NCI-H2196 (cell line): ENCODE results near the gene SLC38A1.
A peak's percentile ranks its signal among the peaks of the same experiment; 100 is the strongest.
"Not testable (repeated sequence)": the region's sequence is repeated elsewhere in the genome, so short reads cannot be mapped to it uniquely, and the experiment has no call there.

Experiments used
- DNase-seq: peaks from one replicate; lab custom pipeline; 2025; ENCODE audit not compliant: unreplicated experiment; lab: John Stamatoyannopoulos, UW

The SLC38A1 gene

DNA sequence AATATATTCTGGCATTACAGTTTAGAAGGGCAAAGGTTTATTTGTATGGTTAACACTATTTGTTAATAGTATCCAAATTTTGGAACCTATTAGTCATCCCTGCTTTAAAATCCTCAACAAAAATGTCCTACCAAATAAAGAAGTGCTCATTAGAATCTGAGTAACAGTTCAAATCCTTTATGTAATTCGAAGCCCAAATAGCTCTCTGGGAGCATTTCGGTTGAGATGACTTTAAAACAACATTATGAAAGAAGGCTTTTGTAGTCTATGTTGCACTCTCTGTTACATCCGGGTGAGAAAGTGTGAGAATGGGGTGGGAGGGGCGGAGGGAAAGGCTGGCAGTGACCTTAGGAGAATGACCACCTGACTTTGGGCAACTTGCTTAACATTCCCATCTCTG, 59.7 kb downstream of the SLC38A1 start:
- DNase-seq = peak; percentile 67

DNA sequence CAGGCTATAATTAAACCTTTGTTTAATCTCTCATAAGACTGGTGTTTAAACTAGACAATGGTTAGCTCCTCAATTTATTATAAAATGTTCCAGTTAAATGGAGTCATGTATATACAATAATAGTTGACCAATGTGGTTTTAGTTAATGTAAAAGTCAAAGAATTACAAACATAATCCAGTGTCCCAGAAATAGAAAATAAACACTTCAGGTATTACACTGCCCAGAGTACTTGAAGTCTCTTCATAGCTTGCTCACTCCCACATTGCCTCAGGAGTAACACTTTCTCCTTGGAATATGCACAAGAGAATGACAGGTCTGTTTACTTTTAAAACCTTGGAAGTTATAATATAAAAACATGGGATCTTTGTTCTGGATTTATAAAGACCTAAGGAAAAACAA, 60.5 kb downstream of the SLC38A1 start:
- DNase-seq = no peak

DNA sequence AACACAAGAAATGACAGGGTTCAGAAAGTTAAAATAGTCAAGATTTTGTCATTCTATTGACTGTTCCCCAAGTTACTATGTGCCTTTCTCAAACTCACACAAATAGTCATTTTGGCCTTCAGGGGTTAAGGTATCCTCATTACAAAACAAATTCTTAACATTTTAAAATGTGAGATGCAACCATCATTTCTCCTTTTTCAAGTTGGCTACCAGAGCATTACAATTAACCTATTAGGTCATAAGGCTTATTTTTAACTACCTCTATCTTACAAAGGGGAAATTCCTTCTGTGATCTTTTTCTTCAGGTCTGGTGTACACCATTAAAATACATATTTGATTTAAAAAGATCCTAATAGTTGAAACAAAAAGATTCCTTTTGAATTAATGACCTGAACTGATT, 61.2 kb downstream of the SLC38A1 start:
- no peak for DNase-seq

DNA sequence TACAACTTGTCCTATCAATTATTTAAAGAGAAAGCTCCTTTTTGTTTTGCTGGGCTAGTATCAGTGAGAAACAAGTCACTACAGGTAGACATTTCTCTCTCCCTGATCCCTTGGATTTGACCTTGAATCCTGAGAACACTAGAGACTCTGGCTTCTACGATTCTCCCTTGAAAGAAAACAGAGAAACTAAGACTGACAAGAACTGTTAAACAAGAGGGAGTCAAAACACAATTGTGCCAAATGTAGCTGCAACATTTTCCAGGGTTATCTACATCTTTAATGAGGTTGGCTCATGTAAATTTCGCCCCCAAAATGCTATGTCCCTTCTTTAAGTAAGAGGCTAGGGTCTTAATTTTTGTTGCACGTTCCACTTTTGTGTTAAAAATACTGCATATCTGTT, 62.4 kb downstream of the SLC38A1 start:
- no peak for DNase-seq

DNA sequence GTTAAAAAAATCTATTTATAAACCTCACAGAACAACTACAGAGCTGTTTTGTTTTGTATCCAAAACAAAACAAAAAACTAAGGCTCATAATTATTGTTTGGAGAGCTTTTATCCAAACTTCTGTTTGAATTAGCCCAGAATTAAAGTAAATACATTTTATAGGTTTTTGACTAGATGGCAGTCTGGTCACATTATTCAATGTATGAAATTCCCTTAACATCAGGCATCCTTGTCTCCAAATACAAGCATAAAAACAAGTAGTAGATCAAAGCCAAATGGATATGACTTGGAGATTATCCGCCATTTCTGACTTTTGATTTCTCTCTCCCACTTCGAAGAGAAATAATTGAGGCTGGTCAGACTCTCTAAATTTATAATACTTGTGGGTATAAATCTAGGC, 63.5 kb downstream of the SLC38A1 start:
- DNase-seq = no peak

DNA sequence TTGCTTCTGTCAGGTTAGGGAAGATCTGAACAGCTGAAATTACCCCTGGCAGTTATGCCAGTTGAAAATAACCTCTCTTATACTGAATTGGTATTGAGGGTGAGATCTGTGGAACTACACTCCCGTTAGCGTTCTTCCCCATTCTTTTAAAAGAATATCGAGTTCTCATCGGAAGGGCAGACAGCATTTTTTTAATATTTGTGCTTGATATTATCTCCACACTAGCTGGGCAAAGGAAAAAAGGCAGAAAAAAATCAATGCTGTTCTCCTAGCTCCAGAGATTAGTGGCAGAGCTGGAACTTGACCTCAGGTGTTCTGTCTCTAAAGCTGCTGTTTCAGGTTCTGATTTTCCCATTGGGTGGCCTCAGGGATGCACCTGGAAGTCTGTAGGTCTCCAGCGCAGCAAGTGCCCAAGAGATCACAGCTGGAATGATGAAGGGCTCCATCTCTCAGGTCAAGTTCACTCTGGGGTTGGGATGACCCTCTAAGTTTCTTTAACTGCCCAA, 67.5 kb downstream of the SLC38A1 start:
- no peak for DNase-seq

DNA sequence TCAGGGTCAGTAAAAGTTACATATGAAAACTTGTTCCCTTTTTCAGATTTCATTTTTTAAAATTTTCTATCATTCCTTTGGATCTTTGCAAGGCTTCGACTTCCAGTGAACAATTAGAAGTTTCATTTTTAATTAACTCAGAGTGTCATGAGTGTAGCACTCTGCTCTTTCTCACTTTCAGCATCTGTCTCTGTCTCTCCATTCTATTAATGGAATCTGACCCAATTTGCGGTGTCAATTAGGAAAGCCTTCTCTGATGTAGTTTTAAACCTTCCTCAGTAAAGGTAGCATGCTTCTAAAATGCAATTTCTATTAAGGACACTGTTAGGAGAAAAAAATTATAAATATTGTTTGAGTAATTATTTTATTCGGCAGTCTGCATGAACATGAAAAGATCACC, 68.3 kb downstream of the SLC38A1 start:
- DNase-seq = no peak

DNA sequence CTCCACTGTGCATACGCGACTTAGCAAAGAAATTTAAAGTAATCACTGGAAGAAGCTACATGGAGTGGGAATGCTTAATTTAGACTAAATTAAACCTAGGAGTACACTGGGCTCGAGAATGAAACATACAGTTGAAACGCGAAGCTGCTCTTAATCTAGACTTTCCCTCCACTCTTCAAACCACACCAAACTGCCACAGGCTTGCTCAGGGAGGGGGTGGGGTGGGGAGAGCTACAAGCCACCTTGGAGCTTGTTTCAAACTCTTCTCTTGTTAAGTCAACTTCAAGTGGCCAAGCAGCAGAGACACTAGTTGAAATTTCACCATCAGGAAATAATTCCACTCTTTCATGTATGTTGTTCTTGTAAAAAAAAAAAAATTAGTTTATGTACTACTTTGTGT, 69.9 kb downstream of the SLC38A1 start:
- no peak for DNase-seq

DNA sequence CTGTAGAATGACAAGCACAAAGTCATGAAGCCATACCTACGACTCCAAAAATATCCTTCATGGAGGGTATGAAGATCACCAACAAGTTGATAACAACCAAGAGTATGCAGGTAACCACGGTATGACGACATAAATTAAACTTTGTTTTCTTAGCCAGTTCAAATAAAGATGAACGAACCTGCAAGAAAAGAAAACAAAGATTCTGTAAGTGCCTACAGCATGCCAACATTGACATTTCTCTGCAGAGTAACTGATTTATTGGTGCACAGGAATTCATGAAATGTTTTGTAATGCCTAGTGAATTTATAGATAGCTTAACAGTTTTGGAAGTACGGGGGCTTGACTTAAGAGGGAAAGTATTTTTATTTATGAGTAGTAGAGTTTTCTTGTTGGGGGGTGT, 71.0 kb downstream of the SLC38A1 start:
- no peak for DNase-seq

DNA sequence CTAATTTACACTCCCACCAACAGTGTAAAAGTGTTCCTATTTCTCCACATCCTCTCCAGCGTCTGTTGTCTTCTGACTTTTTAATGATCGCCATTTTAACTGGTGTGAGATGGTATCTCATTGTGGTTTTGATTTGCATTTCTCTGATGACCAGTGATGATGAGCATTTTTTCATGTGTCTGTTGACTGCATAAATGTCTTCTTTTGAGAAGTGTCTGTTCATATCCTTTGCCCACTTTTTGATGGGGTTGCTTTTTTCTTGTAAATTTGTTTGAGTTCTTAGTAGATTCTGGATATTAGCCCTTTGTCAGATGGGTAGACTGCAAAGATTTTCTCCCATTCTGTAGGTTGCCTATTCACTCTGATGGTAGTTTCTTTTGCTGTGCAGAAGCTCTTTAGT, 78.3 kb downstream of the SLC38A1 start:
- not testable (repeated sequence) for DNase-seq

DNA sequence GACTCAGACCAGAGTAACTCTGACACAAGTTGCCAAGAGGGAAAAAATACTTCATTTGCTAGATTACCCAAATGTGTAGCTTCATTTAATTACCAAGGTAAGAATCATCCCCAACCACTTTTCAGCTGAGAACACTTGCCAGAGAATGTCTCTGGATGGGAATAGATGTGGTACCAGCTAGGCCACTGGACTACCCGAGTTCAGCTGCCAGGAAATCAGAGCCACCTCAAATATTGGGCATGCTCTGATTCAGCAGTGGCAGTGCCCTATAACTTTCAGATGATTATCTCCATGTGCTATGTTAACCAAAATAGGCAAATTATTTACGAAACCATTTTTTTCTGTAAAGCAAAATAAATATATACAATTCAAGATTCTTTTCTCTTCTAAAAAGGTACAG, 80.7 kb downstream of the SLC38A1 start:
- no peak for DNase-seq

DNA sequence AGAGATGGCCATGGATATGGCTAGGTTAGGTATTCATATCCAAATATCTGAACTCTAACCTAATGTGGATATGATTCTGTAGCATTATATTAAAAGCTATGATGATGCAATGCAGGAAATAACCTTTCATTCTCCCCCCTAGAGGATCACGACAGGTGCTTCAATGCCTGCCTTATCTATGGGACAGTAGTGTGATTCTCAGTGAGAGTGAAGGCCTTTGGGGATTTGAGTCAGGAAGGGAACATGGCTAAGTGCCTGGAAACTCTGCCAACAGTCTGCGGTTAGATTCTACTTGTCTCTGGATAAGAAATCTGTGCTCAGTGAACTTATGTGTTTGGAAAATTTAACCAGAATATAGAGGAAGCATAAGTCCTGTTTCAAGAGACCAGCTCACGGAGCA, 81.8 kb downstream of the SLC38A1 start:
- DNase-seq = no peak

DNA sequence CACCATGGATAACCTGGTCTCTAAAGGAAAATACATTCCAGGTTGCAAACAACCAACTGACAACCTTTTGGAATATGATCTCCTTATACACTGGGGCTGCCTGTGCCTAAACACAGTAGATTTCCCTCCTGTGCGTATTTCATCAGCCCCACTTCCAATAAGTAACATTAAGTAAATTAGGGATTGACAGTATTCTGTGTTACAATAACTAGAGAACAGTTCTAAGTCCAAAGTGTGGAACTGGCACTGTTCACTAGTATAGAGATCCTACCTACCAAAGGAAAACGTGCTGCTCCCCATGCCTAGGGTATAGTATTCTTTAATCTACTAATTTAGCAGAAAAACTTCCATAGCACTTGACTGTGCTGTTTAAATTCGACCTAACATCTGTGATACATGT, 82.8 kb downstream of the SLC38A1 start:
- no peak for DNase-seq

DNA sequence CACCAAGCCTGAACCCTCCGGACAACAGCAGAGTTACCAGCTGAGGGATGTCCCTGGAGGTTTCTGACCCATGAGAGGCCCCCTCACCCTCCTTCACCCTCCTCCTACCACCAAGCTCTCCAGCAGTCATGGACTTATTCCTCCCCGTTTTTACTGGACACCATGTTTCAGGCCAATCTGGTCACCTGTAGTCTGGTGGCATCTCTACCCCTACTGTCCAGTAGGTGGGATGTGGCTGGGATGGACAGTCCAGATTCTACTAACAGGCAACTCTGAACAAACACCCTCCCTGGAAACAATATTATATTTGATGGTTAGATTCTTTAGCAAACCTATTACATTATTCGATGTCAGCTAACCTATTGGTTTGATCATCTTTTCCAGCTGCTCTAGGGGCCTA, 83.2 kb downstream of the SLC38A1 start:
- no peak for DNase-seq

DNA sequence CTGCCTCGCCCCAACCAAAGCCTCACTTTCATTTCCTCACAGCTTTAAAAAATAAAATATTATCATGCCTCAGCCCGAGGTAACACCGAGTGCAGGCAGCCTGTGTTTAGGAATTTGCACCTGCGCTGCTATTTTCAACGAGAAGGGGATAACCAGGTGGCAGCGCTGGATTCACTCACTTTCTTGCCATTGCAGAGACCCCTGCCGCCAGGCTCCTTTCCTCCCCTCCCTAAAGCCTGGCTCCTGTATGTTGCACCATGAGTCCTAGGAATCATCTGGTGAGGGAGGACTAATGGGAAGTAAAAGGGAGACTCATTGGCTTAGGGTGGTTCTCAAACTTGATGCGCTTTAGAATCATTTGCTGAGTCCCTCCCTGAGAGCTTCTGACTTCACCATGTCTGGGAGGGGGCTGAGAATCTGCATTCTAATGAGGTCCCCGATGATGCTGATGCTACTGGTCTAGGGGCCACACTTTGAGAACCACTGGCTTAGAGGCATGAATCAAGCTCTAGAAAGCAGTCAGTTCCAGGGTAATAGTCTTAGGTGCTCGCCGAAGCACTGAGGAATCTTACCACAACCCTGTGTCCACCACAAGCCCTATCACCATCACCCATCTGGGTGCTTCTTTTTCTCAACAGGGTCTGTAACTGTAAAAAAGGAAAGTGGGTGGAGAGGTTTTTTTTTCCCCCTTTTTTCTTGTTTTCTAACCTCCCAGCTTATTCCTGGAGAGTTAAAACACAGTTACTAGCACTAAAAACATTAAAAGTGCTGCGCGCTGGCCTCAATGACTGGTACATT, 83.8 kb downstream of the SLC38A1 start:
- no peak for DNase-seq

DNA sequence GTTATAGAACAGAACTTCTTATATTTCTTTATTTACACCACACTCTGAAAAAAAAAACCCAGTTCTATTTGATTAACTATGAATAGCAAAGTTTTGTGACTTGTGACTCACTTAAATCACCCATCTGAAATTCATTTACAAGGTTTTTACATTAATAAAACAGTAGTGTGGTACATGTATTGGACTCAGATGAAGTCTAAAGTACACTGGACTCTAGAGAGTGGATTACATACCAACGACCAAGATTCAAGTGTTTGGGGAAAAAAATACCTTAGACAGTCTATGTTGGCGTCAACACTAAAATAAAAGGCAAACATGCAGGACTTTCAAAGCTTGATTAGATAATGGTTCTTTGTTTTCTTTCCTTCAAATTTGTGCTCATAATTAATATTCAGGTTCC, 85.7 kb downstream of the SLC38A1 start:
- no peak for DNase-seq

DNA sequence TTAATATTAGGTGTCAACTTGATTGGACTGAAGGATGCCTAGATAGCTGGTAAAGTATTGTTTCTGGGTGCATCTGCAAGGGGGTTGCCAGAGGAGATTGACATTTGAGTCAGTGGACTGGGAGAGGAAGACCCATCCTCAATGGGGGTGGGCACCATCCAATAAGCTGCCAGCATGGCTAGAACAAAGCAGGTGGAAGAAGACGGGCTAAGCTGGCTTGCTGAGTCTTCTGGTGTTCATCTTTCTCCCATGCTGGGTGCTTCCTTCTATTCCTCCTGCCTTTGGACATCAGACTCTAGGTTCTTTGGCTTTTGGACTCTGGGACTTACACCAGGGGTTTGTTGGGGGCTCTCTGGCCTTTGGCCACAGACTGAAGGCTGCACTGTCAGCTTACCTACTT, 87.4 kb downstream of the SLC38A1 start:
- no peak for DNase-seq

DNA sequence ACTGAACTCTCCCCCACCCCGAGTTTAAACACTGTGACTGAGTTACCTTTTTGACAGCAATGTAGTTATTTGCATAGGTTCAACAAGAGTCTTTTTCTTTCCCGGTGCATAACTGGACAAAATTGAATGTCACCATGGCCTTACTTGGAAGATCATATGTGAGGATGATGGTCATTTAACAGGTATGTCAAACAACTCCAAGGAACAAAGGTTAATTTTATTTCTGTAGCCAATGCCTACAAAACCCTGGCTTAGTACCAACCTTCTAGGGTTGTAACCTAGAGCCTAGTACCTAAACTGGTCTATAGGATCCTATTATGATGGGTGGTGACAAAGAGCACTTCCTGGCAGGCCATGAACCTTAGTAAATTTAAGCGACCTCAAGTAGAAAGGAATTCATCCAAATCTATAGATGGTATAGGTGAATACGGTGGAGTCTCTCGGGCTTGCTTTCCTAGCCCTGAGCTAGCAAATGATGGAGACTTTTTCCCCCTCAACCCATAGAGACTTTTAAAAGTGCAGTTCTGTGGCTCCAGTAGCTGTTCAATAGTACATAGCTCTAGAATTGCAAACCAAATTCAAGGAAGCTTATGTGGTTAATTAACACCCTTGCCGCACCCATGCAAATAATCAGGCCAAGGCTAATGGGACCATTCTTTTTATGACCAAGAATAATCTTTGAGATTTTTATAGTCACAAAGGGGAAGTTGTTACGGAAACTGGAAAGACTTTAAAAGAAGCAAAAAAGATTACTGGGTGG, 89.0 kb downstream of the SLC38A1 start:
- no peak for DNase-seq

DNA sequence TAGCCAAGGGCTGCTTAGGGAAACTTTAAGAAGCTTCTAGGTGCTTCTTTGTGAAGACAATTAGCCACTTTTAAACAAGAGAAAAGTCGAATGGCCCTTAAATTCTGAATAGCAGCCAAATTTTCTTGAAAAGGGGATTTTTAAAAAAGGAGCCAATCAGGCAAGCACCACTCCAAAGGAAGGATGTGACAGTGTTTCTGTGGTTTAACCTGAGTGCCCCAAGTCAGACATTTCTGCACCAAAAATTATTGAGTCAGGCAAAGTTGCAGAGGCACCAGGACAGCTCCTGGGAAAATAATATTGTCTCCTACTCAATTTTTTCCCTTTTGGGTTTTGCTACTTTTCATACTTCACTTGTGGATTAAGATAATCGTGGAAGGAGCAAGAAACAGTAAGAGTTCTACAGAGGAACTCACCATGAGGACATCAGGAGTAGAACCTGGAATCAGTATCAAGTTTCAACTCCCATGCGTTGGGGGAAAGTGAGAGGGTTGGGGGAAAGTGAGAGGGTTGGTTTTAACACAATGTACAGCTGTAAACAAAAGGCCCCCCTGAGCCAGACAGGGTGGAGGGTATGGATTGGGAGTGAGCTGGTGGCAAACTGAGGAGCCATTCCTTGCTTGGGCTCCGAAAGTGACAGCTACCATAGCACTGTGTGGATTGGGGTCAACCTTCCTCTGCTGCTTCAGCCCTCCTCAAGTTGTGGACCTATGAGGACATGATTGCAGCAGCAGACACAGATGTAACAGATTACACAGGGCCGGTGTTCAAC, 90.8 kb downstream of the SLC38A1 start:
- no peak for DNase-seq

DNA sequence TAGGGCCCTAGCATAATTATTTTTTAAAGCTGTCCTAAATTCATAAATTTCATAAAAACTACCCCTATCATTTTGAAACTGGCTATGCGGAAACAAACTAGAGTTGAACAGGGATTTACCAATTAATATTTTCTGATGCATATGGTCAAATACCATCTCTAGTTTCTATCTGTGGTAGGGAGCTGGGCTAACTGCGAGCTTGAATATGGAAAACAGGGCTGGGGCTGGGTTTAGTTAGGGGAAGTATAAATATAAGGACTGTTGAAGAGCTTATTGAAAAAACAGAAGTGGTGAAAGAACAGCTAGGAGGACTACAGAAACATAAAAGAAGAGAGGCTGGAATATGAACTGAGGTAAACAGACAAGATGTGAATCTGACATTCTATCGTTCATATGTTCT, 91.8 kb downstream of the SLC38A1 start:
- DNase-seq = no peak

DNA sequence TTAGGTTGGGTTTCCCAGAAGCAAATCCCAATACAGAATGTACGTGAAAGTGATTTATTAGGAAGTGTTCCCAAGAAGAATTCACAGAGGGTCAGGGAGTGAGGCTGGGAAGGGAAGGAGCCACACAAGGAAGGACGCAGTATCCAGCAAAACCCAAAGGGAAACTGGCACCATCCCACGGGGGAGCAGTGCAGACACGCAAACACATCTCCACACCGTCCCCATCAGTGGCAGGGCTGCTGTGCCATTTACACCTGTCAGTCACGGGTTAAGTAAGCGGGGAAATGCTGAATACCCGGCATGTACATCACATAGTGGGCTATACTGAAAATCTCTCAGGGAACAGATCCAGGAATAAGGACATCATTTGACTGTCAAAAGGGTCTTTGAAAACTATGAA, 93.9 kb downstream of the SLC38A1 start:
- no peak for DNase-seq
